MM.1S (cell line): ENCODE data around the gene PSTK.
A peak's percentile ranks its signal among the peaks of the same experiment; 100 is the strongest.

Experiments used
- DNase-seq: peaks from one replicate; pipeline ENCODE4 v3.0.0-alpha.2; 2015
- H2AFZ ChIP-seq: fragments of 300-600 bp; sonication (generic); 2 replicates; pipeline ENCODE4 v1.6.0; 2016; ENCODE audit warnings: antibody characterized with exemption, low read length
- H3F3A ChIP-seq: fragments of 300-600 bp; sonication (generic); 2 replicates; pipeline ENCODE4 v1.6.1; 2016; ENCODE audit warnings: mild to moderate bottlenecking, antibody characterized with exemption, low read length, moderate library complexity, mixed read lengths; ENCODE audit not compliant: insufficient read depth
- H3K27ac ChIP-seq: fragments of 300-600 bp; sonication (generic); 2 replicates; pipeline ENCODE4 v1.5.1; 2016; ENCODE audit warnings: mild to moderate bottlenecking, low read length
- H3K27me3 ChIP-seq: fragments of 300-600 bp; sonication (generic); replicated peaks from 2 replicates; pipeline ENCODE4 v1.6.0; 2016; ENCODE audit warnings: low read length; ENCODE audit not compliant: insufficient read depth
- H3K36me3 ChIP-seq: fragments of 300-600 bp; sonication (generic); replicated peaks from 2 replicates; pipeline ENCODE4 v1.6.1; 2016; ENCODE audit warnings: mild to moderate bottlenecking, low read length, mixed read lengths; ENCODE audit not compliant: insufficient read depth
- H3K4me1 ChIP-seq: fragments of 300-600 bp; sonication (generic); 2 replicates; pipeline ENCODE4 v1.6.1; 2016; ENCODE audit warnings: low read length, mixed read lengths
- H3K4me2 ChIP-seq: fragments of 300-600 bp; sonication (generic); 2 replicates; pipeline ENCODE4 v1.6.0; 2016; ENCODE audit warnings: low read depth, low read length
- H3K4me3 ChIP-seq: fragments of 300-600 bp; sonication (generic); 2 replicates; pipeline ENCODE4 v1.5.1; 2016; ENCODE audit warnings: low read length, mixed read lengths
- H3K79me2 ChIP-seq: fragments of 300-600 bp; sonication (generic); 2 replicates; pipeline ENCODE4 v1.6.1; 2016; ENCODE audit warnings: mixed run types, low read length, mixed read lengths
- H3K9ac ChIP-seq: fragments of 300-600 bp; sonication (generic); 2 replicates; pipeline ENCODE4 v1.6.1; 2016; ENCODE audit warnings: low read length, mixed read lengths
- H3K9me2 ChIP-seq: fragments of 300-600 bp; sonication (generic); replicated peaks from 2 replicates; pipeline ENCODE4 v1.6.1; 2016; ENCODE audit warnings: mild to moderate bottlenecking, low read length, mixed read lengths; ENCODE audit not compliant: insufficient read depth
- H3K9me3 ChIP-seq: fragments of 300-600 bp; sonication (generic); replicated peaks from 2 replicates; pipeline ENCODE4 v1.6.1; 2016; ENCODE audit warnings: mild to moderate bottlenecking, low read length, mixed read lengths; ENCODE audit not compliant: insufficient read depth
- H4K20me1 ChIP-seq: fragments of 300-600 bp; sonication (generic); 2 replicates; pipeline ENCODE4 v1.6.1; 2016; ENCODE audit warnings: mild to moderate bottlenecking, low read length, moderate library complexity, mixed read lengths; ENCODE audit not compliant: insufficient read depth
- EZH2 ChIP-seq: fragments of 300-600 bp; sonication (generic); optimal IDR thresholded peaks from 2 replicates; pipeline ENCODE3; 2017; ENCODE audit warnings: low read depth, mild to moderate bottlenecking, antibody characterized with exemption, low read length, mixed read lengths
- EZH2phosphoT487 ChIP-seq: fragments of 300-600 bp; sonication (generic); IDR thresholded peaks from 2 replicates; pipeline ENCODE4 v1.6.1; 2018; ENCODE audit warnings: antibody characterized with exemption, low read length
- TF ChIP-seq, protein P1 (sequence below): fragments of 300-600 bp; sonication (generic); IDR thresholded peaks from 2 replicates; pipeline ENCODE4 v1.5.1; 2016; ENCODE audit warnings: antibody characterized with exemption, low read length, mixed read lengths

The PSTK gene

DNA sequence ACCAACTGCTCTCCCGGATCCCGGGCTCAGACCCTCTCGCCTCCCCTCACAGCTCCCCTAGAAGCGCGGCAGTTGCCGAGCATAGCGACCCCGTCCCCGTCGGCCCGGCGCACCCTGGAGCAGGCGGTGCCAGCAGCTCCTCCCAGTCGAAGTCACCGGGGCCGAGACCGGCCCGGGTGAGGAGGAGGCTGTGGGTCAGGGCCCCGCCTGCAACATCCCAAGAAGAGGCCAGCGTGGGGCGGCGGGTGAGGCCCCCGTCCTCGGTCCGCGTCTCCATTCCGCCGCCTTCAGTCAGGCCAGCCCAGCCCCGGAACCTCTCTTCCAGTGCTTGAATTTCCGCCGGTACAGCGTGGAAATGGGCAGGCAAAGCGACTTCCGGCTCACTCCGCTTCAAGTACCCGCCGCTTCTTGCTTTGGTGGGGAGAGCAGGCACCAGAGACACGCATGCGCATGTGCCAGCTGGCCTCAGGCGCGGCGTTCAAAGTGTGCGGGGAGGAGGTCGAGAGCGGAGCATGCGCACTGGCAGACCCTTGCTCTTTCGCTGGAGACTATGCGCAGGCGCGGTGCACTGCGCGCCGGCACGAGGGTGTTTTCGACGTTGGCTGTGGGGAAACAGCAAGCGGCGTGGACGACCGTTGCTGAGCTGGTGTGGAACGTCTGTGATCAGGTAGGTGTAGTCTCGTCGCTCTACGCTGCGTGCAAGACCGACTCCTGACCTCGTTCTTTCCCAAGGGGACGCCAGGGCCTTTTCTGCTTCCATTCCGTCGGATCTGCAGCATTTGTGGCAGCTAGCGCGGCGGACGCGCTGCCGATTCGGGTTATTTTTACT, 26.1 kb upstream of the PSTK start, which contains the start of gene C10orf88:
Gene C10orf88, minus strand, starts transcription at position 326 of the 829 bp plus-strand sequence. Its CDS starts 49 bp downstream, at position 277.
- peak; percentile 99 for DNase-seq
- Histone ChIP-seq H3K9me3 (no peaks in the 10 kb centered on the region), H2AFZ (peak within 1 kb of the TSS; percentile 97), H3F3A (peaks cover 6% of the 10 kb centered on the region; the same call in 1 of the 2 replicates), H3K9me2 (no peaks in the 10 kb centered on the region), H3K4me2 (peak within 1 kb of the TSS; percentile 79), H3K4me1 (peaks cover 6% of the 10 kb centered on the region), H3K4me3 (peak within 1 kb of the TSS; percentile 87), H3K36me3 (no peaks in the 10 kb centered on the region; the same call in 1 of the 2 replicates), H3K27ac (peak within 1 kb of the TSS; percentile 47; the same call in 1 of the 2 replicates), H4K20me1 (no peaks in the 10 kb centered on the region), H3K79me2 (no peaks in the 10 kb centered on the region), H3K9ac (peak within 1 kb of the TSS; percentile 86), H3K27me3 (peaks cover 13% of the 10 kb centered on the region; the same call in 1 of the 2 replicates)
- TF ChIP-seq EZH2phosphoT487 (no peak), EZH2 (no peak)
- TF ChIP-seq, protein P1, sequence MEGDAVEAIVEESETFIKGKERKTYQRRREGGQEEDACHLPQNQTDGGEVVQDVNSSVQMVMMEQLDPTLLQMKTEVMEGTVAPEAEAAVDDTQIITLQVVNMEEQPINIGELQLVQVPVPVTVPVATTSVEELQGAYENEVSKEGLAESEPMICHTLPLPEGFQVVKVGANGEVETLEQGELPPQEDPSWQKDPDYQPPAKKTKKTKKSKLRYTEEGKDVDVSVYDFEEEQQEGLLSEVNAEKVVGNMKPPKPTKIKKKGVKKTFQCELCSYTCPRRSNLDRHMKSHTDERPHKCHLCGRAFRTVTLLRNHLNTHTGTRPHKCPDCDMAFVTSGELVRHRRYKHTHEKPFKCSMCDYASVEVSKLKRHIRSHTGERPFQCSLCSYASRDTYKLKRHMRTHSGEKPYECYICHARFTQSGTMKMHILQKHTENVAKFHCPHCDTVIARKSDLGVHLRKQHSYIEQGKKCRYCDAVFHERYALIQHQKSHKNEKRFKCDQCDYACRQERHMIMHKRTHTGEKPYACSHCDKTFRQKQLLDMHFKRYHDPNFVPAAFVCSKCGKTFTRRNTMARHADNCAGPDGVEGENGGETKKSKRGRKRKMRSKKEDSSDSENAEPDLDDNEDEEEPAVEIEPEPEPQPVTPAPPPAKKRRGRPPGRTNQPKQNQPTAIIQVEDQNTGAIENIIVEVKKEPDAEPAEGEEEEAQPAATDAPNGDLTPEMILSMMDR, result no peak

DNA sequence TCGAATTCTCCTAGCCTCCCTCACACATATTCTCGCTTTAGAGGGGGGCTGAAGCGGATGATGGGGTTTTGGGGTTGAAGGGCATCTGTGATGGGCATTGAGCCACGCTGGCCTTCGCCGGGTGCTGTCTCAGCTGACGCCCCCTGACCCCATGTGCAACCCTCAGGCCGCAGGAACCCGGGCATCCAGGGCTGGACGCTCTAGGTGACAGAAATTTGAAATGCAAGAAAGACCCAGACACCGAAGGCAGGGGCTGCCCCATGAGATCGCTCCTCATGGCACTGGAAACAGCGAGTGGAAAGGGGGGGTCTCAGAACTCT, 25.5 kb upstream of the PSTK start:
- peak overlapping the region; percentile 97 for H2AFZ ChIP-seq
- peak overlapping the region; percentile 87 for H3K4me3 ChIP-seq
- H3K4me2 ChIP-seq, result peak overlapping the region; percentile 79
- H3K27me3 ChIP-seq, result peaks cover 13% of the 10 kb centered on the region; the same call in 1 of the 2 replicates
- no peaks in the 10 kb centered on the region for H3K9me2 ChIP-seq
- H3K4me1 ChIP-seq, result peaks cover 6% of the 10 kb centered on the region
- H3K27ac ChIP-seq, result no peak overlapping the region
- no peaks in the 10 kb centered on the region for H4K20me1 ChIP-seq
- no peaks in the 10 kb centered on the region for H3K79me2 ChIP-seq
- peaks cover 6% of the 10 kb centered on the region; the same call in 1 of the 2 replicates for H3F3A ChIP-seq
- no peaks in the 10 kb centered on the region; the same call in 1 of the 2 replicates for H3K36me3 ChIP-seq
- TF ChIP-seq EZH2 (no peak), EZH2phosphoT487 (no peak)
- TF ChIP-seq, protein P1, result no peak
- H3K9ac ChIP-seq, result no peak overlapping the region
- H3K9me3 ChIP-seq, result no peaks in the 10 kb centered on the region
- DNase-seq, result no peak

DNA sequence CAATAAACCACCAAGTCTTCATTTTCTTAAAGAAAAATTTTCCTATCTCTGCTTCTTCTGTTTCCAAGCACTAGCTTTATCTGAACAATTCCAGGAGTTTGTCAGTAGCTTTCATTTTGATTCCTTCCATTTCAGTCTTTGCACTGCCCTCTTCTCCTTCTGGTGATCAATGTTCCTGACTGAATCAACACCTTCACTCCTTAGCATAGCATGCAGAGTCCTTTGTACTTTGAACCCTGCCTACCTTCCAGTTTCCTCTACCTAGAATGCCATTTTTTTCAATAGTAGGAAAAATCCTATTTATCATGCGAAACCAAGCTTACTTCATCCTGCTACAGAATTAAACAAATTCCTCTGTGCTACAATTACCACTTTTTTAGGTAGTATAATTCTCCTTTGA, 24.3 kb upstream of the PSTK start:
- no peaks in the 10 kb centered on the region for H3K9me2 ChIP-seq
- no peak overlapping the region for H3K27ac ChIP-seq
- no peaks in the 10 kb centered on the region for H3K36me3 ChIP-seq
- DNase-seq, result no peak
- H3K4me3 ChIP-seq, result no peak overlapping the region
- H3F3A ChIP-seq, result peaks cover 6% of the 10 kb centered on the region; the same call in 1 of the 2 replicates
- peaks cover 13% of the 10 kb centered on the region; the same call in 1 of the 2 replicates for H3K27me3 ChIP-seq
- peaks cover 6% of the 10 kb centered on the region for H3K4me1 ChIP-seq
- no peaks in the 10 kb centered on the region for H3K9me3 ChIP-seq
- no peak overlapping the region for H3K4me2 ChIP-seq
- no peak for TF ChIP-seq EZH2phosphoT487
- TF ChIP-seq, protein P1, result no peak
- TF ChIP-seq EZH2, result no peak
- no peak overlapping the region for H3K9ac ChIP-seq
- no peaks in the 10 kb centered on the region for H4K20me1 ChIP-seq
- H2AFZ ChIP-seq, result no peak overlapping the region
- H3K79me2 ChIP-seq, result no peaks in the 10 kb centered on the region
